Neural cell (in vitro differentiated cells): ENCODE data around the gene CLDND2. TPM values are rescaled to one million over a fixed set of nuclear protein-coding genes. Genes with fewer than 3 reads are reported as not detected.

Source experiments
- H2AFZ ChIP-seq: fragments of 200-600, 300-800 bp; sonication (generic), shearing (Covaris generic); 2 replicates; pipeline ENCODE4 v1.6.0; 2014; ENCODE audit warnings: low read depth, mild to moderate bottlenecking, antibody characterized with exemption, low read length, moderate library complexity
- H3F3A ChIP-seq: fragments of 200-600 bp; shearing (Covaris generic); 2 replicates; pipeline ENCODE4 v1.6.1; 2016; ENCODE audit warnings: mild to moderate bottlenecking, moderate library complexity, mixed read lengths, antibody characterized with exemption, low read length; ENCODE audit not compliant: insufficient read depth, poor library complexity, severe bottlenecking
- H3K27ac ChIP-seq: fragments of 200-600, 300-800 bp; sonication (generic), shearing (Covaris generic); 2 replicates; pipeline ENCODE4 v1.5.1; 2014; ENCODE audit warnings: mild to moderate bottlenecking, low read length, moderate library complexity
- H3K27me3 ChIP-seq: fragments of 300-800, 200-600 bp; sonication (generic), shearing (Covaris generic); 2 replicates; pipeline ENCODE4 v1.6.0; 2014; ENCODE audit warnings: mild to moderate bottlenecking, low read depth, low read length, moderate library complexity; ENCODE audit not compliant: insufficient read depth
- H3K36me3 ChIP-seq: fragments of 300-800, 200-600 bp; sonication (generic), shearing (Covaris generic); 2 replicates; pipeline ENCODE4 v1.5.1; 2014; ENCODE audit warnings: mild to moderate bottlenecking, antibody characterized with exemption, low read length, moderate library complexity; ENCODE audit not compliant: insufficient read depth
- H3K4me2 ChIP-seq: fragments of 300-800, 200-600 bp; sonication (generic), shearing (Covaris generic); 2 replicates; pipeline ENCODE4 v1.6.0; 2014; ENCODE audit warnings: mild to moderate bottlenecking, low read length
- H3K4me3 ChIP-seq: fragments of 300-800, 200-600 bp; sonication (generic), shearing (Covaris generic); 2 replicates; pipeline ENCODE4 v1.5.1; 2014; ENCODE audit warnings: mild to moderate bottlenecking, low read length, moderate library complexity
- H3K79me2 ChIP-seq: fragments of 200-600 bp; shearing (Covaris generic); replicated peaks from 2 replicates; pipeline ENCODE4 v1.6.0; 2014; ENCODE audit warnings: mild to moderate bottlenecking, low read length, moderate library complexity; ENCODE audit not compliant: insufficient read depth
- H3K9ac ChIP-seq: fragments of 300-800, 200-600 bp; sonication (generic), shearing (Covaris generic); 2 replicates; pipeline ENCODE4 v1.6.1; 2016; ENCODE audit warnings: mild to moderate bottlenecking, low read length, mixed read lengths
- H3K9me2 ChIP-seq: fragments of 200-600 bp; shearing (Covaris generic); 2 replicates; pipeline ENCODE4 v1.6.1; 2016; ENCODE audit warnings: mild to moderate bottlenecking, low read length, mixed read lengths; ENCODE audit not compliant: insufficient read depth
- H3K9me3 ChIP-seq: fragments of 200-600, 300-800 bp; sonication (generic), shearing (Covaris generic); 2 replicates; pipeline ENCODE4 v1.6.1; 2016; ENCODE audit warnings: mild to moderate bottlenecking, mixed run types, low read length, moderate library complexity, mixed read lengths
- H4K20me1 ChIP-seq: fragments of 200-600 bp; shearing (Covaris generic); 2 replicates; pipeline ENCODE4 v1.6.1; 2016; ENCODE audit warnings: mild to moderate bottlenecking, mixed run types; ENCODE audit not compliant: insufficient read depth
- CTCF ChIP-seq: fragments of 450-650 bp; IDR thresholded peaks from 2 replicates; pipeline ENCODE4 v1.5.1; 2014; ENCODE audit warnings: antibody characterized with exemption, mild to moderate bottlenecking, moderate library complexity; ENCODE audit not compliant: poor library complexity, severe bottlenecking
- EP300 ChIP-seq: fragments of 450-650 bp; conservative IDR thresholded peaks from 2 replicates; pipeline ENCODE4 v1.6.1; 2014; ENCODE audit warnings: antibody characterized with exemption, mild to moderate bottlenecking, moderate library complexity; ENCODE audit not compliant: poor library complexity, severe bottlenecking
- EZH2 ChIP-seq: fragments of 200-600, 300-800 bp; shearing (Covaris generic), sonication (generic); IDR thresholded peaks from 2 replicates; pipeline ENCODE4 v1.6.1; 2014; ENCODE audit warnings: antibody characterized with exemption, low read length, borderline replicate concordance, mild to moderate bottlenecking; ENCODE audit not compliant: insufficient read depth, poor library complexity, severe bottlenecking
- MXI1 ChIP-seq: fragments of 450-650 bp; conservative IDR thresholded peaks from 2 replicates; pipeline ENCODE4 v1.6.1; 2014; ENCODE audit warnings: antibody characterized with exemption, mild to moderate bottlenecking; ENCODE audit not compliant: poor library complexity, severe bottlenecking
- POLR2AphosphoS5 ChIP-seq: IDR thresholded peaks from 2 replicates; pipeline ENCODE4 v1.6.1; 2012
- RAD21 ChIP-seq: fragments of 450-650 bp; conservative IDR thresholded peaks from 2 replicates; pipeline ENCODE4 v1.6.1; 2014; ENCODE audit warnings: antibody characterized with exemption, mild to moderate bottlenecking, moderate library complexity
- REST ChIP-seq: IDR thresholded peaks from 2 replicates; pipeline ENCODE4 v1.6.1; 2012; ENCODE audit warnings: borderline replicate concordance
- SMC3 ChIP-seq: fragments of 450-650 bp; conservative IDR thresholded peaks from 2 replicates; pipeline ENCODE4 v1.6.1; 2014; ENCODE audit warnings: antibody characterized with exemption, mild to moderate bottlenecking, moderate library complexity; ENCODE audit not compliant: poor library complexity
- TAF1 ChIP-seq: IDR thresholded peaks from 2 replicates; pipeline ENCODE4 v1.6.1; 2012; ENCODE audit warnings: low read depth
- polyA plus RNA-seq: library from polyadenylated mRNA; depleted of rRNA; stranded (reverse); fragments of >200 nt; gene quantifications from 2 replicates; pipeline ENCODE4 v1.2.3, GENCODE V29; 2014

The CLDND2 gene
- polyA plus RNA-seq, 1 donor from 2014 or later = not detected

DNA sequence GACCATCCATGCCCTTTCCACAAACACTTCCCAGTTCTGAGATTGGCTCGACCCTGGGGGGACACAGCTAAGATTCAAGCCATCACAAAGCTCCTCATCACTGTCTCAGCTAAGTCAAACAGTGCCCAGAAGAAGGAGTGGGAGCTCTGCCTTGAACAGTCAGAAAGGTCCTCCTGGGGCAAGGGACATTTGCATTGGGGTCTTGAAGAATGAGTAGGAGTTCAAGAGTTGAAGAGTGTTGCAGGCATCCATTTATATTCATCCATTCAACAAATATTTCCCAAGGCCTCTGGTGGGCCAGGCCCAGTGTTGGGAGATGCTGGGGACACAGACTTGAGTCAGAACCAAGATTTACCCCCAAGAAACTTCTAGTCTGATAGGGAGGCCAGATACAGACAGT is 50.8 kb downstream of the CLDND2 start:
- no peaks in the 10 kb centered on the region for H3K9me3 ChIP-seq
- H3K4me2 ChIP-seq = no peak overlapping the region
- no peaks in the 10 kb centered on the region for H3F3A ChIP-seq
- H3K36me3 ChIP-seq = no peaks in the 10 kb centered on the region
- no peaks in the 10 kb centered on the region for H3K9me2 ChIP-seq
- H3K4me3 ChIP-seq = no peak overlapping the region
- no peaks in the 10 kb centered on the region for H3K79me2 ChIP-seq
- TF ChIP-seq EZH2 (no peak), RAD21 (no peak), EP300 (no peak), POLR2AphosphoS5 (no peak), MXI1 (no peak), REST (no peak), TAF1 (no peak), SMC3 (no peak), CTCF (no peak)
- no peak overlapping the region for H3K9ac ChIP-seq
- no peak overlapping the region for H3K27ac ChIP-seq
- H2AFZ ChIP-seq = no peak overlapping the region
- H3K27me3 ChIP-seq = no peaks in the 10 kb centered on the region
- no peaks in the 10 kb centered on the region for H4K20me1 ChIP-seq

DNA sequence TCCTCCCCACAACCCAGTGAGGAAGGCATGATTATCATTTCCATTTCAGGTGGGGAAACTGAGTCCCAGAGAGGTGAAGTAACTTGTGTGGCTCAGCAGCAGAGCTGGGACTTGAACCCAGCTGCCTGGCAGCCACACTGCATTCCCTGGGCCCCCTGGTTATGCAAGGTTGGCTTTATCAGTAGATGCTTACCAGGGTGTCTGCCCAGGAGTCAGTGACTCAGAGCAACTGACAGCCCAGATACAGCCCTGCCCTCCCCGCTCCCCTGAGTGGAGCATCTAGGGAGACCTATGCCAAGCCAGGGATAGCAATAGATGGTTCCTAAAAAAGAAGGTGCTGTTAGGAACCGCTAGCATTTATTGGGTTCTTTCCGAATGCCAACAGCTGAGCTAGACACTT is 51.4 kb downstream of the CLDND2 start:
- H3K9ac ChIP-seq = no peak overlapping the region
- no peak overlapping the region for H2AFZ ChIP-seq
- no peak overlapping the region for H3K4me3 ChIP-seq
- H3K36me3 ChIP-seq = no peaks in the 10 kb centered on the region
- H3F3A ChIP-seq = no peaks in the 10 kb centered on the region
- no peaks in the 10 kb centered on the region for H3K27me3 ChIP-seq
- H3K27ac ChIP-seq = no peak overlapping the region
- no peaks in the 10 kb centered on the region for H3K9me2 ChIP-seq
- H3K9me3 ChIP-seq = no peaks in the 10 kb centered on the region
- no peak for TF ChIP-seq EZH2
- TF ChIP-seq REST = no peak
- TF ChIP-seq MXI1 = no peak
- TF ChIP-seq CTCF = no peak
- TF ChIP-seq EP300 = no peak
- no peak for TF ChIP-seq POLR2AphosphoS5
- TF ChIP-seq TAF1 = no peak
- TF ChIP-seq RAD21 = no peak
- no peak for TF ChIP-seq SMC3
- peaks cover under 1% of the 10 kb centered on the region for H3K79me2 ChIP-seq
- H4K20me1 ChIP-seq = no peaks in the 10 kb centered on the region
- H3K4me2 ChIP-seq = no peak overlapping the region
